ENCODE data around the gene DISP3.

Gene DISP3

DNA sequence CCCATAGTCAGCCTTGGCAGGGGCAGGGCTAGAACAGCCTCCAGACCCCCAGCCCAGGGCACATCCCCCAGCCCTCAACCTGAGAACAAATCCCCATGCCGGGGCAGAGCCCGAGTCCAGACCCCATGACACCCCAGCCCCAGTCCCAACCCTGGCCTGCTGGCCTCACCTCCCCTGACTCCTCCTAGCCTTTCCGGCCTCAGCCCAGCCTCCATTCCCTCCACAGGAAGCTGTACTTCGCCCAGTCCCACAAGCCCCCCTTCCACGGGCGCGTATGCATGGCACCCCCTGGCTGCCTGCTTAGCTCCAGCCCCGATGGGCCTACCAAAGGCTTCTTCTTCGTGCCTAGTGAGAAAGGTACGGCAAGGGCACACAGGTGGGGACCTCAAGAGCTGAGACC lies 50.4 kb downstream of the DISP3 start:
- H3K36me3 ChIP-seq: no peaks in the 10 kb centered on the region
- no peak overlapping the region for H3K4me3 ChIP-seq (ENCODE audit: low read depth, low read length)
- DNase-seq: no peak
- no peak for TF ChIP-seq CTCF (IDR thresholded peaks at IDR 0.05; ENCODE audit: low read depth, low read length)
- no peaks in the 10 kb centered on the region for H3K4me1 ChIP-seq
- H3K27me3 ChIP-seq: no peaks in the 10 kb centered on the region
- H3K9me3 ChIP-seq: no peaks in the 10 kb centered on the region

GRCh38 chr1:11529763-11530730 lies 51.1 kb downstream of the DISP3 start:
- no peak for DNase-seq
- no peak for TF ChIP-seq CTCF (IDR thresholded peaks at IDR 0.05; ENCODE audit: low read depth, low read length)

DNA sequence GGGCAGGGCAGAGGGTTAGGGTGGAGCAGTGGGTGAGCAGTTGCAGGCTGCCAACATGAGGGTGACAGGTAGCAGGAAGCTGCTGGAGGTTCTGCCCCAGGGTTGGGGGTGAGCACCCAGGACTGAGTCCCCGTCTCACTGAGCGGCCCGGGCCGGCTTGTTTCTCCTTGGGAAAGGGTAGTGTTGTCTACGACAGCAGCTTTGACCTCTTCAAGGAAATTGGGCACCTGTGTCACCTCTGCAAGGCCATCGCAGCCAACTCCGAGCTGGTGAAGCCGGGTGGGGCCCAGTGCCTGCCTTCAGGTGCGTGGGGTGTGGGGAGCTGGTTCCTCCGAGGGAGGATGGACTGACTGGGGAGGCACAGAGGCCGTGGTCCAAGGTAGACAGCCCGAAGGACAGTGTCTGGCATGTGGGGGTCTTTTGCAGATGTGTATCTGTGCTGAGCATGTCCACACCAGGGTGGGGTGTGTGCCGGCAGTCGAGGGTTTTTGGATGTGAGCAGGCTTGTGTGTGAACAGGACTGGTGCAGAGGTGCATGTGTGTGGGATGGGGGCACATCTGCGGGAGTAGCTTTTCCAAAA lies 51.9 kb downstream of the DISP3 start:
- Histone ChIP-seq H3K9me3 (no peaks in the 10 kb centered on the region), H3K4me1 (no peaks in the 10 kb centered on the region), H3K4me3 (ENCODE audit: low read depth, low read length) (no peak overlapping the region), H3K36me3 (no peaks in the 10 kb centered on the region), H3K27me3 (no peaks in the 10 kb centered on the region)
- TF ChIP-seq CTCF (IDR thresholded peaks at IDR 0.05; ENCODE audit: low read depth, low read length): no peak
- DNase-seq: no peak

More at GRCh38 chr1:11529763-11530730, 51.1 kb downstream of the DISP3 start:
- no peaks in the 10 kb centered on the region for H3K36me3 ChIP-seq
- no peak overlapping the region for H3K4me3 ChIP-seq (ENCODE audit: low read depth, low read length)
- H3K4me1 ChIP-seq: no peaks in the 10 kb centered on the region
- H3K27me3 ChIP-seq: no peaks in the 10 kb centered on the region
- H3K9me3 ChIP-seq: no peaks in the 10 kb centered on the region

GRCh38 chr1:11531314-11531870 lies 52.4 kb downstream of the DISP3 start:
- Histone ChIP-seq H3K4me3 (ENCODE audit: low read depth, low read length) (no peak overlapping the region), H3K4me1 (no peaks in the 10 kb centered on the region), H3K9me3 (no peaks in the 10 kb centered on the region), H3K36me3 (no peaks in the 10 kb centered on the region), H3K27me3 (no peaks in the 10 kb centered on the region)
- TF ChIP-seq CTCF (IDR thresholded peaks at IDR 0.05; ENCODE audit: low read depth, low read length): no peak
- DNase-seq: no peak

- no peaks in the 10 kb centered on the region for H3K27me3 ChIP-seq
These were observed 53.0 kb downstream of the DISP3 start for GRCh38 chr1:11531943-11532342.

More at GRCh38 chr1:11531943-11532342, 53.0 kb downstream of the DISP3 start:
- H3K36me3 ChIP-seq: no peaks in the 10 kb centered on the region
- no peak for DNase-seq
- no peak overlapping the region for H3K4me3 ChIP-seq (ENCODE audit: low read depth, low read length)
- H3K4me1 ChIP-seq: no peaks in the 10 kb centered on the region
- H3K9me3 ChIP-seq: no peaks in the 10 kb centered on the region
- TF ChIP-seq CTCF (IDR thresholded peaks at IDR 0.05; ENCODE audit: low read depth, low read length): no peak
